Left lobe of liver (tissue), 2 donors: Measurements from ENCODE around the gene ENDOG. TPM values are rescaled to one million over a fixed set of nuclear protein-coding genes. Genes with fewer than 3 reads are reported as not detected.
"Not testable (repeated sequence)": the region's sequence is repeated elsewhere in the genome, so short reads cannot be mapped to it uniquely, and the experiment has no call there.

Experiments used
- ATAC-seq: fragments of 200-7000 bp; cut with Tn5 transposase; one replicate; pipeline ENCODE4 v1.9.1; 2020; ENCODE audit warnings: mild to moderate bottlenecking, moderate library complexity
- DNase-seq: peaks from one replicate; pipeline ENCODE4 v3.0.0-alpha.2; 2020; ENCODE audit warnings: low spot score
- total RNA-seq: library from RNA; stranded (reverse); gene quantifications from one replicate; pipeline ENCODE4 v1.2.1, GENCODE V29; 2021
- donor health status: DM: no; HTN: no; CAD: no; lungs with moderate emphysema.
- donor health status: DM: no; HTN: yes; CAD: no.

The ENDOG gene
- total RNA-seq = 53.0 TPM

GRCh38 chr9:128818099-128818838, at the start of gene ENDOG:
TSS of gene ENDOG (plus strand) at chr9:128818500. CDS start at chr9:128818685, 185 bp downstream.
- ATAC-seq (peak; percentile 93), DNase-seq (peak; percentile 99)

GRCh38 chr9:128768606-128769005, 49.7 kb upstream of the ENDOG start:
- ATAC-seq = no peak
- DNase-seq = no peak

GRCh38 chr9:128770286-128771030, 47.8 kb upstream of the ENDOG start:
- ATAC-seq = no peak
- DNase-seq = no peak

- peak; percentile 60 for ATAC-seq
- no peak for DNase-seq
Observed at GRCh38 chr9:128771094-128771721, 47.1 kb upstream of the ENDOG start.

GRCh38 chr9:128771745-128772519, 46.4 kb upstream of the ENDOG start, which contains the start of gene ZER1:
TSS of gene ZER1 (minus strand) at chr9:128771927. CDS start at chr9:128755565, 16,362 bp downstream.
- DNase-seq = peak; percentile 94
- ATAC-seq = peak; percentile 96

GRCh38 chr9:128773049-128773448, 45.3 kb upstream of the ENDOG start:
- DNase-seq (no peak), ATAC-seq (no peak)

- ATAC-seq = no peak
- DNase-seq = no peak
Observed at GRCh38 chr9:128774804-128775203, 43.5 kb upstream of the ENDOG start.

GRCh38 chr9:128780093-128780492, 38.2 kb upstream of the ENDOG start:
- not testable (repeated sequence) for ATAC-seq

GRCh38 chr9:128781187-128782070, 36.9 kb upstream of the ENDOG start:
- no peak for ATAC-seq
- DNase-seq = no peak

More at GRCh38 chr9:128780093-128780492, 38.2 kb upstream of the ENDOG start:
- not testable (repeated sequence) for DNase-seq

GRCh38 chr9:128782669-128783068, 35.6 kb upstream of the ENDOG start:
- no peak for ATAC-seq
- no peak for DNase-seq

GRCh38 chr9:128785427-128785826, 32.9 kb upstream of the ENDOG start:
- no peak for ATAC-seq
- no peak for DNase-seq

GRCh38 chr9:128786681-128787601, 31.4 kb upstream of the ENDOG start, which contains the start of gene TBC1D13:
TSS of gene TBC1D13 (plus strand) at chr9:128787253. CDS start at chr9:128787354, 101 bp downstream.
- peak; percentile 98 for ATAC-seq
- DNase-seq = peak; percentile 91

GRCh38 chr9:128787659-128788058, 30.6 kb upstream of the ENDOG start:
- peak; percentile 57 for ATAC-seq

GRCh38 chr9:128788445-128788844, 29.9 kb upstream of the ENDOG start:
- DNase-seq (no peak), ATAC-seq (no peak)

More at GRCh38 chr9:128787659-128788058, 30.6 kb upstream of the ENDOG start:
- no peak for DNase-seq

- no peak for ATAC-seq
- no peak for DNase-seq
Observed at GRCh38 chr9:128790536-128790935, 27.8 kb upstream of the ENDOG start.

GRCh38 chr9:128792134-128792533, 26.2 kb upstream of the ENDOG start:
- ATAC-seq (no peak), DNase-seq (no peak)

GRCh38 chr9:128792978-128793686, 25.2 kb upstream of the ENDOG start:
- peak; percentile 79 for ATAC-seq

GRCh38 chr9:128794961-128795360, 23.3 kb upstream of the ENDOG start:
- ATAC-seq, DNase-seq: not testable (repeated sequence)

More at GRCh38 chr9:128792978-128793686, 25.2 kb upstream of the ENDOG start:
- peak; percentile 68 for DNase-seq
